PFSK-1 (cell line): ENCODE results near the gene NSMCE4A.

Experiments
- FOXP2 ChIP-seq: optimal IDR thresholded peaks from 2 replicates; pipeline ENCODE3; 2011; ENCODE audit warnings: borderline replicate concordance, control low read depth, inconsistent platforms; ENCODE audit not compliant: insufficient read depth; ENCODE audit errors: extremely low read length, extremely low read depth
- POLR2AphosphoS5 ChIP-seq: IDR thresholded peaks from 2 replicates; pipeline ENCODE4 v1.6.1; 2012; ENCODE audit warnings: low read depth, mild to moderate bottlenecking, control low read depth, low read length, moderate library complexity
- SIN3A ChIP-seq: IDR thresholded peaks from 2 replicates; pipeline ENCODE4 v1.6.1; 2012; ENCODE audit warnings: mild to moderate bottlenecking, low read length, moderate library complexity, borderline replicate concordance; ENCODE audit not compliant: insufficient read depth
- TAF1 ChIP-seq: IDR thresholded peaks from 2 replicates; pipeline ENCODE4 v1.6.1; 2012; ENCODE audit warnings: low read length, control low read depth, borderline replicate concordance; ENCODE audit not compliant: insufficient read depth
- TF ChIP-seq, protein P1 (sequence below), 2 experiments: IDR thresholded peaks; 2 replicates each; pipeline versions ENCODE4 v1.6.1 to v1.8.0; 2011 to 2012; ENCODE audit warnings: low read depth in 2 of 2, low read length in 2 of 2, control low read depth in 1 of 2, inconsistent platforms in 1 of 2, mild to moderate bottlenecking in 1 of 2, moderate library complexity in 1 of 2; ENCODE audit not compliant: insufficient read depth in 1 of 2

The NSMCE4A gene

DNA sequence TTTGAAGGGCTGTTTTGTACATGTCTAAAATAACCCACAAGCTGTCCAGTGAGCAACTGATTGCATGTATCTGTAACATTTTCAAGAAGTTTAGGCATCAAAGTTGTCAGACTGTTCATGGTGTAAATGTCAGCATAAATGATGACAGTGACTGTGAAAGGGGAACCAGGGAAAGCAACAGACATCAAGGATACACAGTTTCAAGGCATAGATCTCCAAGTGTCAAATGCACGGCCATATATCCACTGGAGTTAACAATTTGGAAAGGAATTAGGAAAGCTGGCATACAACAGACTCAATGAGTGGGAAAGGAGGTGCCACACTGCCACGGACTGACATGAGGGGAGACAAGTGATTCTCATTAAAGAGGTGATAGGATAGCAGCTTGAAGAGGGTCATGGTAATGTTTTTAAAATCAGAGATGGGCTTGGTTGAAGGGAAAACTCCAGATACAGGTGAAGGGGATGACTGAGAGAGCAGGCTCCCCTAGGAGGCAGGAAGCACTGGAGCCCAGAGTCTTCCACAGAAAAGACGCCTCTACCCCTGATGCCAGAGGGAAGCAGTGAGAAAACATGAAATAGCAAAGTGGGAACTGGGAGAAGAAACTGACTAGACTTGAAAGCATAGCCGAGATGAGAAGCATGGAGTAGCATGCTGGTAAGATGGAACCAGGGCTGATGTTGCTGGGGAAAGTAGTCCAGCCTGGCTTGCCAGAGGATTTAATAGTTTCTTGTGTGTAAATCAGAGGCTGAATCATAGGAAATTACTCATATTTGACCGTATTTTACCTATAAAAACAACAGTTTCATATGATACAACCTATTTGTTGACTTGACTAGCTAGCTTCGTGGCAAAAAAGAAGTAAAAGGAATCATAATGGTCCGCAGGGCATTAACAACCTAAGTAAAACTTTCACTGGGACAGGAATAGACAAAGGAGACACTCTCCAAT lies 18.6 kb downstream of the NSMCE4A start:
- TF ChIP-seq FOXP2 (no peak), POLR2AphosphoS5 (no peak)
- TF ChIP-seq, protein P1, sequence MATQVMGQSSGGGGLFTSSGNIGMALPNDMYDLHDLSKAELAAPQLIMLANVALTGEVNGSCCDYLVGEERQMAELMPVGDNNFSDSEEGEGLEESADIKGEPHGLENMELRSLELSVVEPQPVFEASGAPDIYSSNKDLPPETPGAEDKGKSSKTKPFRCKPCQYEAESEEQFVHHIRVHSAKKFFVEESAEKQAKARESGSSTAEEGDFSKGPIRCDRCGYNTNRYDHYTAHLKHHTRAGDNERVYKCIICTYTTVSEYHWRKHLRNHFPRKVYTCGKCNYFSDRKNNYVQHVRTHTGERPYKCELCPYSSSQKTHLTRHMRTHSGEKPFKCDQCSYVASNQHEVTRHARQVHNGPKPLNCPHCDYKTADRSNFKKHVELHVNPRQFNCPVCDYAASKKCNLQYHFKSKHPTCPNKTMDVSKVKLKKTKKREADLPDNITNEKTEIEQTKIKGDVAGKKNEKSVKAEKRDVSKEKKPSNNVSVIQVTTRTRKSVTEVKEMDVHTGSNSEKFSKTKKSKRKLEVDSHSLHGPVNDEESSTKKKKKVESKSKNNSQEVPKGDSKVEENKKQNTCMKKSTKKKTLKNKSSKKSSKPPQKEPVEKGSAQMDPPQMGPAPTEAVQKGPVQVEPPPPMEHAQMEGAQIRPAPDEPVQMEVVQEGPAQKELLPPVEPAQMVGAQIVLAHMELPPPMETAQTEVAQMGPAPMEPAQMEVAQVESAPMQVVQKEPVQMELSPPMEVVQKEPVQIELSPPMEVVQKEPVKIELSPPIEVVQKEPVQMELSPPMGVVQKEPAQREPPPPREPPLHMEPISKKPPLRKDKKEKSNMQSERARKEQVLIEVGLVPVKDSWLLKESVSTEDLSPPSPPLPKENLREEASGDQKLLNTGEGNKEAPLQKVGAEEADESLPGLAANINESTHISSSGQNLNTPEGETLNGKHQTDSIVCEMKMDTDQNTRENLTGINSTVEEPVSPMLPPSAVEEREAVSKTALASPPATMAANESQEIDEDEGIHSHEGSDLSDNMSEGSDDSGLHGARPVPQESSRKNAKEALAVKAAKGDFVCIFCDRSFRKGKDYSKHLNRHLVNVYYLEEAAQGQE (IDR thresholded peaks at IDR 0.05; ENCODE audit: insufficient read depth in 1 of 2, low read depth in 2 of 2, low read length in 2 of 2): no peak

DNA sequence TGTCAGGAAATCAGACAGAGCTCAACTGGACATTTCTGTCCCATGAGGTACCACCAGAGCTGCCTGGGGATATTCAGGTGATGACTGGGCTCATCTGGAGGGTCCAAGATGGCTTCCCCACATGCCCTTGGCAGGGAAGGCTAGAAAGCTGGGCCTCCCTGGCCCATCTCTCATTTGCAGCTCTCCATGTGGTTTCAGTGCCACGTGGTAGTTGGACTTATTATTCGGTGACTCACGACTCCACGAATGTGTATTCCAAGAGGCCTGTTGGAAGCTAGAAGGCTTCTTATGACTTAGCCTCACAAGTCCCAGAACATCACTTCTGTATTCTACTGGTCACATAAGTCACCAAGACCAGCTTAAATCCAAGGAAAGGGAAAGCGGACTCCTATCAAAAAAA lies 22.8 kb downstream of the NSMCE4A start:
- no peak for TF ChIP-seq SIN3A
- no peak for TF ChIP-seq TAF1
- TF ChIP-seq, protein P1 (IDR thresholded peaks at IDR 0.05; ENCODE audit: insufficient read depth in 1 of 2, low read depth in 2 of 2, low read length in 2 of 2): no peak

DNA sequence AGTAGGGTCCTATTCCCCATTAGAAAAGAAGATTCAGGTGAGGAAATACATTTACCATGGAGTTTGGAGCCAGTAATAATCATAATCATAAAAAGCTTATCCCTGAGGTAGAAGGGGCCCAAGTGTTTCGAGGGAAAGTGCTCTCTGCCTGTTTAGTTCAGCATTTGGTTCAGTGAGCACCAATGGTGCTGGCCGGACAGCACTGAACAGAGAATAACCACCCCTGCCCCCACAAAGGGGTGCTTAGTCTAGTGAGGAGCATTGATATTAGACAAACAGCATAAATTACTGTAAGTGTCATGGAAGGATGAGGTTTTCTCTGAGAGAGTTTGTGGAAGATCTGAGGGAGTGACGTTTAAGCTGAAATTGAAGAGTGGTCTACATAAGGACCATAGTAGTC lies 25.6 kb downstream of the NSMCE4A start:
- TF ChIP-seq FOXP2 (no peak), POLR2AphosphoS5 (no peak), TAF1 (no peak), SIN3A (no peak)
- TF ChIP-seq, protein P1 (IDR thresholded peaks at IDR 0.05; ENCODE audit: insufficient read depth in 1 of 2, low read depth in 2 of 2, low read length in 2 of 2): no peak

DNA sequence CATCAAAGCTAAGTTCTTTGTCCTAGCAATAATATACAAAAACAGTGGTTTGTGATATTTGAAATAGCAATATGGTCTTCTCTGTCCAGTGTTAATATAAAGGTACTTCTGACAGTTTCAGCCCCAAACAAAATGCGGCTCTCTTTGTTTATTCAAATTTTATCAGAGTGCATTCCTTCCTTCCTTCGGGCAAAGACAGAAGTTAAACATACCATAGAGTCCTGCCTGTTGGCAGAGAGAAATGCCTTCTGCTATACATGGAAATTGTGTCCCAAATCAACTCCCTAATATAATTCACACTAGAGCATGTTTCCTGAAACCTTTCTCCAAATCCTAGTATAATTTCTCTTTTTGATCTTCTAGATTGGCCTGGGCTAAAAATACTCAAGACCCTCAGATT lies 26.0 kb downstream of the NSMCE4A start:
- TF ChIP-seq FOXP2: no peak
- TF ChIP-seq, protein P1 (IDR thresholded peaks at IDR 0.05; ENCODE audit: insufficient read depth in 1 of 2, low read depth in 2 of 2, low read length in 2 of 2): no peak
- no peak for TF ChIP-seq POLR2AphosphoS5
- TF ChIP-seq SIN3A: no peak
- no peak for TF ChIP-seq TAF1
